CD4-positive, alpha-beta T cell treated with Interferon alpha-2 for 1 hour (primary cell): Measurements from ENCODE around the gene TRERF1.
"Not testable (repeated sequence)": the region's sequence is repeated elsewhere in the genome, so short reads cannot be mapped to it uniquely, and the experiment has no call there.

Experiments used
- DNase-seq, 2 donors: peaks; one replicate each; pipeline ENCODE4 v3.0.0-alpha.2; 2020 to 2022

TRERF1 gene

DNA sequence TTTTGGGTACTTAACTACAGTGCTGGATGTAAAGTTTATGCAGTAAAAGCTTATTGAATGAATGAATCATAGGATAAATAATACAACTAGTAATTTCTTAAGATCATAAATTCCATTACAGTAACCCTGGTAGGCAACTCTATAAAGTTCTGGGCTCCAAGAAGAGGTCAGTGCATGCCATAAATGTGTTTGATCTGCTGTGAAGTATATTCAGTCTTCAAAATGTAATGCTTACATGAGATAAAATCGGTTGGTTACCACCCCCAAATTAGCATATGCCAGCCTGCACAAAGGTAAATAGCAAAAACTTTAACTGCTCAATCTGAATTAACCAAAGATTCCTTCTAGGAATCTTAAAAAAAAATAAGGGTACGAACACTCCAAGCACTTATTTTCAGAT lies 244.2 kb downstream of the TRERF1 start:
- not testable (repeated sequence) for DNase-seq

DNA sequence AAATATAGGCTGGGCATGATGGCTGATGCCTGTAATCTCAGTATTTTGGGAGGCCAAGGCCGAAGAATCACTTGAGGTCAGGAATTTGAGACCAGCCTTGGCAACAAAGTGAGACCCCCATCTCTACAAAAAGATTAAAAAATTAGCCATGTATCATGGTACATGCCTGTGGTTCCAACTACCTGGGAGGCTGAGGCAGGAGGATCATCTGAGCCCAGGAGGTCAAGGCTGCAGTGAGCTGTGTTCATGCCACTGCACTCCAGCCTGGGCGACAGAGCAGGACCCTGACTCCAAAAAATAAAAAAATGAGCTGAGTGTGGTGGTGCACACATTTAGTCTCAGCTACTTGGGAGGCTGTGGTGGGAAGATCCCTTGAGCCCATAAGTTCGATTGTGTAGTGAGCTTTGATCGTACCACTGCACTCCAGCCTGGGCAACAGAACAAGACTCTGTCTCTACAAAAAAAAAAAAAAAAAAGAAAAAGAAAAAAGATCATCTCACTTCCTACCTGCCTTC lies 246.9 kb downstream of the TRERF1 start:
- no peak for DNase-seq

DNA sequence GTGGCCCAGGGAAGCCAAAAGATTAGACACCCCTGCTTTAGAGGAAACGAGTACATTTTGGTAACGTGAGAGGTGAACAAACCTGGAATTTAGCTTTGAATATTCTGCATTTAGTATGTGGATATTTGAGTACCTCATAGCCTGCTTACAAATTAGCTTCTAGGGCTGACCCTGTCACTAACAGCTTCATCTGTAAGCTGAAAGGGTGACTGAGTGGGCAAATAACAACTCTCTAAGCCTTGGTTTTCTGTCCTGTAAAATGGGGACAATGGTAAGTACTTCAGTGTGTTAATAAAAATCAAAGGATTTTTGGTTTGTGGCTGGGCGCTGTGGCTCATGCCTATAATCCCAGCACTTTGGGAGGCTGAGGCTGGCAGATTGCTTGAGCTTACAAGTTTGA lies 248.5 kb downstream of the TRERF1 start:
- no peak for DNase-seq

DNA sequence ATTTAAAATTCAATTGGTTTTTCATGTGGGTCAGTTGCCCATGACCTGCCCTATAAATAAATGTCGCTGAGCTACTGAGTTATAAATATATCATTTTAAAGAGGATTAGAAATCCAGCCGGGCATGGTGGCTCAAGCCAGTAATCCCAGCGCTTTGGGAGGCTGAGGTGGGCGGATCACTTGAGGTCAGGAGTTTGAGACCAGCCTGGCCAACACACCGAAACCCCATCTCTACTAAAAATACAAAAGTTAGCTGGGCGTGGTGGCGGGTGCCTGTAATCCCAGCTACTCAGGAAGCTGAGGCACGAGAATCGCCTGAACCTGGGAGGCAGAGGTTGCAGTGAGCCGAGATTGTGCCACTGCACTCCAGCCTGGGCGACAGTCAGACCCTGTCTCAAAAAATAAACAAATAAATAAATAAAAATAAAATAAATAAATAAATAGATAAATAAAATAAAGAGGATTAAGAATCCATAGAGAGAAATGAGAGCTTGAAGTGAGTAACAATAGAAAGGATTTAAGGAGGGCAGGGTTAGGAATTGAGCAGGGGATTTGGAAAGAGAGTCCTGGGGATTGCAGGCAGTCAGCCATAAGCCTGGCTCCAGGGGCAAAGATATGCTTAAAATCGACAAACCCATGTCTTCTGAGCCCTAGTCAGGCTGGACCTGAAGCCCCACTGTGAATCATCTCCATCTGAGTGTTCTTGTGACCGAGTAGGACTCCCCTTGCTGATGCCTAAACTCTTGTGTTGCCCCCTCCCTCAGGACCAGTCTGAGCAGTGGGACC lies 249.4 kb downstream of the TRERF1 start:
- DNase-seq = not testable (repeated sequence)

DNA sequence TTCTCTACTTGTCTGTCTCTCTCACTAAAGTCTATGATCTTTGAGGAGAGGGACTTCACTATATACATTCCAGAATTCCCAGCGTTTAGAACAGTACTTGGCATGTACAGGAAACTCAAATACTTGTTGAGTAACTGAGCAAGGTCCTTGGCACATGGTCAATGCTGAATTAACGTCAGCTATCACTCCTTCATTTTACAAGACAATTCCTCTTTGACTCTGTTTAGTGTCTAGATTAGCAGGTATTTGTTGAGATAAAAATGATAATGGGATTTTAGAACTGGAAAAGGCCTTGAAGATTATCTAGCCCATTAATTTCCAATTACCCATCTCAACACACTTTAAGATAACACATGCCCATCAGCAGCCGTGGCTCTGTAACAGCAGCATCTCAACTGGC lies 250.3 kb downstream of the TRERF1 start:
- no peak for DNase-seq

DNA sequence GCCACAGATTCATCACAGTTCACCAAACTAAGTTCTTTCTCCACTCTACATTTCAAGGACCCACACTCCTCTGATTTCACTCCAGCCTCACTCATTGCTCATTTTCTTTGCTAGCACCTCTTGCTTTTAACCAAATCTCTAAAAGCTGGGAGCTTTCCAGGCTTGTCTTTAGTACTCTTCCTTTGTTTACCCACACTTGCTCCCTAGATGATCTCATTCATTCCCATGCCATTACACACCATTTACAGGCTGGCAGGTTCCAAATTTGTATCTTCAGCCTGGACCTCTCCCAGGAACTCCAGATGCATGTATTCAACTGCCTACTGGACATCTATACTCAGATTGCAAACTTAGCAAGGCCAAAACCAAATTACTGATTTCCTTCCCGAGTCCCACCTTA lies 251.7 kb downstream of the TRERF1 start:
- no peak for DNase-seq

DNA sequence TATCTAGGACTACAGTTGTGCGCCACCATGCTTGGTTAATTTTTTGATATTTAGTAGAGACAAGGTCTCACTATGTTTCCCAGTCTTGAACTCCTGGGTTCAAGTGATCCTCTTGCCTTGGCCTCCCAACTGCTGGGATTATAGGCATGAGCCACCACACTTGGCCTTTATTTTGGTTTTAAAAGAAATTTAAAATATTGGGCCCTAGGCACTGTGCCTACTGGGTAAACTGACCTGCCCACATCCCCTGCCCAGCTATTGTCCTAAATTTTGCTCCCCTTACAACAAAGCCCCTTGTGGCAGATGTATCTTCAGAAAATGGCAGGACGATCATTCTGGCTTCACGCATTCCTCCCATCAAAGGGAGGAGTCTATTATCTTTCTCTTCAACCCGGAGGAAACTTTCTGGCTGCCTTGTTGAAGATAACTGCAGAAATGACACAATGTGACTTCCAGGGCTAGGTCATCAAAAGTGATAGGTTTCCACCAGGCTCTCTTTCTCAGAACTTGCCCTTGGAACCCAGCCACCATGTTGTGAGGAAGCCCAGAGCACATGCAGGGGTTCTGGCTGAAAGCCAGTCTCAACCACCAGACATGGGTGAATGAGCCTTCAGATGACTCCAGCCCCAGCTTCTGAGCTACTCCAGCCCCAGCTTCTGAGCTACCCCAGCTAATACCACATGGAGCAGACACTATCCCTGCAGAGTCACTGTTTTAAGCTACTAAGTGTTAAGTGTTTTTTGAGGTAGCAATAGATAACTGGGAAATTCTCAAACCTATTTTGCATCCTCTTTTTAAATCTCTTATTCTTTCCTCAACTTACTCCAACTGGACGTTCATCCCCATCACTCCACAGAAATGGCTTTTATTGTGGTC lies 252.4 kb downstream of the TRERF1 start:
- no peak for DNase-seq

DNA sequence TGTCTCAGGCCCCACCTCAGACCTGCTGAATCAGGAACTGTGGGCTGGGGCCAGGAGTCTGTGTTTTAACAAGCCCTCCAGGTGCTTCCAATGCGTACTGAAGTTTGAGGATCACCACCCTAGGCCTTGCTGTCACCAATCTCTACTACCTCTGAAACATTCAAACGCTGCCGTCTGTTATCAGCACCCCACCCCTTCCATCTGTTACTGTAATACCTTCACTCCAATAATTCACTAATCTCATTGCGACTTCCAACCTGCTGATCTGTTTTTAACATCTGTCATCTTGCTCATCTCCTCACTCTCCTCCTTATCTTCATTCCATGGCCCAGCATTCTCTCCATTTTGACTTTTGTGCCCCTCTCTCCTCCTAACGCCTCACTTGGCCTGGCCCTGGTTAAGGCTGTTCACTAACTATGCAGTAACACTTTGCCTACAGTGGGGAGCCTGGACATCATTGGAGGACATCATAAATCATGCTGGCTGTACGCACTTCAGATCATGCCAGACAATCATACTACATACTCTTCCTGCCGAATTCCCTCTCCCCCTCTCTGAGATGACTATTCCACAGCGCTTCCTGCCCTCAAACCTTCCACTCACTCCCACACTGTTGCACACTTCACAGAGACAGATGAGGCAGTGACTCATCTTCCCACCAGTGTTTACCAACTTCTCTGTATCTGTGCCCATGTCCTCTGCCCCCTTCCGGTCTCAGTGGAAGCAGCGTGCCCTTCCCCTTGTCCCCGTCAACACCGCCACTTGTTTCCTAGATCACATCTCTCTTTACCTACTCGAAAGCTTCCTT lies 254.0 kb downstream of the TRERF1 start:
- DNase-seq = peak in 1 of 2 donors; percentile 12

DNA sequence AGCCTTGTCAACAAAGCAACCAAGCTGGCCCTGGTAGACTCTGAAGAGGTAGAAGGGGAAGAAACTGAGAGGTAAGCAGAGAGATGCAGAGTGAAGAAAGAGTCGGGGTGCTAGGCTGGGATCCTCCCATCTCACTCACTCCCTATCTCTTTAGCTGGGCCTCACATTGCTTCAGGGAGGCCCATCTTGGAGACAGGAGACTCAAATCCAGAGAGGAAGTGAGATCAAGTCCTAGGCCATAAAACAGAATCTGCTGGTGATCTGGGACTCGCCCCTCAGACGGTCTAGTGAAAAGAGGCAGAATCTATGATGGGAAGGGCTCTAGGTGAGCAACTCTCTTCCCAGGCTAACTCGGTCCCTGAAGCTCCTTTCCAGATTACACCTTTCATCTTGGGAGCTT lies 256.3 kb downstream of the TRERF1 start:
- no peak for DNase-seq

DNA sequence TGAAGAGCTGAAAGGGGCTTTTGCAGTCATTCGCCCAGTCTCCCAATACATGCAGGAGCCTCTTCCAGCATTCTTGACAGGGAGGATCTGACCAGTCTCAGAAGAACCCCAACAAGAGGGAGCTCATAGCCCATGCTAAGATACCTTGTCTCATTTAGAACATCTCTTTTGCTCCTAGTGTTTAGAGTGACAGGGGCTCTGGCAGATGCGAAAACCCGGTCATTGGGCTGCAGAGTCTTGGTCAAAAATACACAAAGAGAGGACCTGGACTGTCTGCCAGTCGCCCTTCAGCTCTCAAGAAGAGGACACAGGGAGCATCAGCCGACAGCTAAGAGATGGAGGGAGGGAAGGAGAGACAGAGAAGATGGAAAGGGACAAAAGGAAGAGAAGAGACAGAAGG lies 257.7 kb downstream of the TRERF1 start:
- no peak for DNase-seq

DNA sequence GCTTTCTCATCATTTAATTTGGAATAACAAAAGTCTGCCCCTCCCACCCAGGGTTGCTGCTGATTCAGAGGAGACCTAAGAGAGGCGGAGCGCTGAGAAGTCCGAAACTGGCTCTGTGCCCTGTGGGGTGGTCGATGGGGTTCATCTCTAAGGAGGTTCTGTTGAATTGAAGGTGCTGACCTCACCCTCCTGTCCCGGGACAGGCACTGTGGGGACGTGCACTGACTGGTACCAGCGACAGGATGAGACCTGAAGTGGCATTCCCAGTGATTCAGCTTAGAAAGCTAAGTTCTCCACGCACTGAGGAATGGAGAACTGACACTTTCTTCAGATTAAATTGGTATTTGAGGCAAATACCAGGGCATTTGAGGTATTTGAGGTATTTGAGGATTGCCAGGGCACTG lies 258.2 kb downstream of the TRERF1 start:
- no peak for DNase-seq

DNA sequence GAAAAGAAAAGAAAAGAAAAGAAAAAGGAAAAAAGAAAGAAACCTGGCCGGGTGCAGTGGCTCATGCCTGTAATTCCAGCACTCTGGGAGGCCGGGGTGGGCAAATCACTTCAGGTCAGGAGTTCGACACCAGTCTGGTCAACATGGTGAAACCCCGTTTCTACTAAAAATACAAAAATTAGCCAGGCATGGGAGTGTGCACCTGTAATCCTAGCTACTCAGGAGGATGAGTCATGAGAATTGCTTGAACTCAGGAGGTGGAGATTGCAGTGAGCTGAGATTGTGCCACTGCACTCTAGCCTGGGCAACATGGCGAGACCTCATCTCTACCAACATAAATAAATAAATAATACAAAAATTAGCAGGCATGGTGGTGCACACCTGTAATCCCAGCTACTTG lies 259.3 kb downstream of the TRERF1 start:
- not testable (repeated sequence) for DNase-seq

DNA sequence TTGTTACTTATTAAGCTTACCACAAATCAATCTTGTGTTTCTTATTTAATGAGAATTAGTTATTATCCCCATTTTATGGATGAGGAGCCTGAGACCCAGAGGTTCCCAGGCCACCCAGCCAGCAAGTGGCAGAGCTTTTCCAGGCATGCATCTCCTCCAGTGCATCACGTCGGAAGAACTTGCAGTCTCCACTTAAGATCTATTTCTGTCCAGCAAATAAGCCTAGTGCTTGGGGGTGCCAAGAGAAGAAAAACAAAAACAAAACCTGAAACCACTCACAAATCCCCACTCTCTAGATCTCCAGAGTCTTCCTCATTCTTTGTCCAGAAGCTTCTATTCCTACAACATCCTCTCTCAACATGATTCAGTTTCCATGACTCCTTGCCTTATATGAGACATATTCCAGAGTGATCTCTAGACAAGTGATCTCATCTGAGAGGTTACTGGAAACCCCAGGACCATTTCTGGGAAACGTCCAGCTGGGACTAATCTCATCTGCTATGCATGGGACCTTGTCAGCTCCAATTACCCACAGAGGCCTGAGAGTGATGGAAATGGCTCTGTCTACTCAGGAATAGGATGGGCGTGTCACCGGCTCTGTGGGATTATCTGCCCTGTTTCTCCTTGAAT lies 261.1 kb downstream of the TRERF1 start:
- no peak for DNase-seq

DNA sequence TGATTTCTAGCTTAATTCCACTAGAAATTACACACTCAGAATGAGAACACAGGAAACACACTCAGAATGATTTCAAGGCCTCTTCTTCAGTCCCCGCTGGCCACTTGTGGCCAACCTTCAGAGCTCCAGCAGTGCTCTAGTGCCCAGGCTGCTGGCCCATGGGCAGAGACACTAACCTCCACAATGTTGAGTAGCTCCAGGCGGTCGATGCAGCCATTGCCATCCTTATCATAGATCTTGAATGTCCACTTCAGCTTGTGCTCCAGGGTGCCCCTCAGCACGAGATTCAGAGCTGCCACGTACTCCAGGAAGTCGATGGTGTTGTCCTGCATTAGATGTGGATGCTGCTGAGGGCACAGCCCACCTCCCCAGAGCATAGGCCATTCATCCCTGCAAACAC lies 263.3 kb downstream of the TRERF1 start:
- no peak for DNase-seq

DNA sequence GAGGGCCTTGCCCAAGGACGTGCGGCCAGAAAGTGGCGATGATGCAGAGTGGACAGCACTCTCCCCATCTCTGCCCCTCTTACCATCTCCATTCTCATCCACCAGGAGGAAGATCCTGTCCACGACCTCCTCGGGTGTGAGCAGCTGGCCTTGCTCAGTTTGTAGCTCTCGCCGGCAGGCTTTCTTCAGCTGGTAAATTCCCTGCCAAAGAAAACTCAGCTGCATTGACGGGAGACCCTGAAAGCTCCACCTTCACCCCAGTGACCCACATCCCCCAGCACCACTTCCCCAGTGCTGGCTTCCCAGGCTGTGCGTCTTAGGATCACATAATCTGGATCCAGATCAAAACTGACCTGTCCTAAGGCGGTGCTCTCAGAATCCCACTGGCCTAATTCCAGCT lies 266.1 kb downstream of the TRERF1 start:
- no peak for DNase-seq

DNA sequence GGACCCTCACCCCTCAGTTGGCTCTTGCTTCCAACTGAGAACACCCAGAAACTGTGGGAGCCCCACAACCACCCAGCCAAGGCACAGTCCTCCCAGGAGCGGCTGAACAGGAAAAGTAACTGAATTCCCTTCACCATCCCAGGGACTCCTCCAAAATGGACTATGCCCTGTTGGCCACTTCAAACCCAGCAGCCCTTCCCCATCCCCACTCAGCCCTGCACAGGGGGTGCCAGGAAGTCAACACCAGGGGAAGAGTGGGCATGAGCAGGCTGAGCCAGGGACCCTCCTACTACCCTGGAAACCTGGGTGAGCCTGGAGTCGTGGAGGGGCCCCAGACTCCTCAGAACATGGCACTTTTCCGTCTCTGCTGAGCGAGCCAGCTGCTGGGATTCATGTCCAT lies 267.3 kb downstream of the TRERF1 start:
- DNase-seq = no peak

DNA sequence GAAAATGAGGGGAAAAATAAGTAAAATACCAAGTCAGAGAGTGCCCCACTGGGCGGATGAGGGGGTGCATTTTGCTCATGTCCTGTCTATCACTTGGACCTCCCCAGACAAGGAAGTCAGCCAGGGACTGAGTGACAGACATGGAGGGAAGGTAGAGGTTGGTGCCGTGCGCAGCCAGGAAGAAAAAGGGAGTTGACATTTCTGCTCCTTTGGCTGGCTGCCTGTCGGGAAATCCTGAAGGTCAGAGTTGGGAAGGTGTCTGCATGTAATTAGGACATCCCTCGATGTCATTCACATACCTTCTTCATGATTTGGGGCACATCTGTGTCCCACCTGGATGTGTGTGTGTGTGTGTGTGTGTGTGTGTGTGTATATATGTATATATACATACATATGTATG lies 269.6 kb downstream of the TRERF1 start:
- no peak for DNase-seq

DNA sequence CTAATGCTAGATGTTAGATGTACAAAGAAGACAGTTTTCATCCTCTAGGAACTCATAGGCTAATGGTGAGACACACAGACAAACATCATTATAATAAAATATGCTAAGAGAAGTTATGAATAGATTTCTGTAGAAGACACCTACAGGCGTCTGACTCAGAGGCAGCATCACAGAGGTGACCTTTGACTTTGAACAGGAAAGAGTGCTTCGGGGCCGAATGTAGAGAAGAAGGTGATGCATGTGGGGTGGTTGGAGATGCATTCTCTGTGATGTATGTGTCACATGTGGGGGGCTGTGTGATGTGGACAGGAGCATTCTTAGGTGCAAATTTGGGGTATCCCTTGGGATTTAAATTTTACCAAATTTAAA lies 271.8 kb downstream of the TRERF1 start:
- DNase-seq = no peak

DNA sequence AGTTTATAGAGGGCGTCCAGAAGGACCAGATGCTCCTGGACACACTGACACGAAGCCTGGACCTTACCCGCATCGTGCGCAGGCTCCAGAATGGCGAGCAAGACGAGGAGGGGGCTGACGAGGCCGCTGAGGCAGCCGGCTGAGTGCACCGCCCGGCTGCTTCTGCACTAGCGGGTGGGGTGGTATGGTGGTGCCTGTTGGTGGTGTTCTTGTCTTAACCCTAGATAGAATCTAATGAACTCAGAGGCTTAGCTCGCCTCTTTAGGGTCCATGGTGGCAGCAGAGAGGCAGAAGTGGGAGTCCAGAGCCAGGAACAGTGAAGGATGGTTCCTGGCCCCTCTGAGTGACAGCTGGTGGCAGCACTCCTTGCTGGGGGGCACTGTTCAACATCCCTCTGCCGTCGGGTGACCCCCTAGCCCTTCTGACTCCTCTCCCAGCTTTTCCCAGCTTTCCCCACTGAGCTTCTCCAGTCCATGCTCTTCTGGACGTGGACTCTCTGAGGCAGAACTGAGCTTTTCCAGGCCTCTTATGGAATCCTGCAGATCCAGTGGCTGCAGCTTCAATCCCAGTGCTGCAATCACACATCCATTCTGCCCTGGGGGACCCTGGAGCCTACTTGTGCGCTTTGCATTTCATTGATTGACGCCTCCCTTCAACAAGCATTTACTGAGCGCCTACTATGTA lies 272.3 kb downstream of the TRERF1 start:
- no peak for DNase-seq

DNA sequence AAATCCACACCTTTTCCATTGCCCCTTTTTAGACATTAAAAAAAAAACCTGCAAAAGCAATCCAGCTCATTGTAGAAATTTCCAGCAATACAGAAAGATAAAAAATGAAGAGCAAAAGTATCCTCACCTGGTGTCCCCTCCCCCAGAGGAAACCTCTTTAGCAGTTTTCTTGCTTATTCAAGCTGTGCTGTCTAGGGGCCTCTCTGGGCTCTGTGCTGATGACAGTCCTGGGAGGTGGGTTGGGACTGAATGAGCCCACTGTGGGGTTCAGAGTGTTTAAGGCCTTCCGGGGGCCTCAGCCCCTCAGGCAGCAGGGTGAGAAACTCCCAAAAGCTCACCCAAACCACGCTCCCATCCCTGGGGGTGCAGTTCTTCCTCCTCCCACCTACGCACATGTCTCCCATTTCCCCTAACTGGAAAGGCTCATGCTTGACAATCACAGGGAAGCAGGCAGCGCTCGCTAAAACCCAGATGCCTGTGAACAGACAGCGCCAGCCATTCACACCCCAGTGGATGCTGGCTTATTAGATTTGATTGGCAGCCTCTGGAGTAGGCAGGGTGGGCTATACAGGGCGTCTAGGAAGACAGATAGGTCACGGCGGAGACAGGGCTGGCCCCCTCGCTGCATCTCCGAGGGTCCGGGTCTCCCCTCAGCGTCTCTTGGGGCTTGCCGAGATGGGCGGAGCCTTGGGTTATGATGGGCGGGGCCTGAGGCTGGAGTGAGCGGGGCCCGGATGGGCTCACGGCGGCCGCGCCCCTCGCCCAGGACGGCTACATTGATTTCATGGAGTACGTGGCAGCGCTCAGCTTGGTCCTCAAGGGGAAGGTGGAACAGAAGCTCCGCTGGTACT lies 274.0 kb downstream of the TRERF1 start:
- DNase-seq = peak in 1 of 2 donors; percentile 3

DNA sequence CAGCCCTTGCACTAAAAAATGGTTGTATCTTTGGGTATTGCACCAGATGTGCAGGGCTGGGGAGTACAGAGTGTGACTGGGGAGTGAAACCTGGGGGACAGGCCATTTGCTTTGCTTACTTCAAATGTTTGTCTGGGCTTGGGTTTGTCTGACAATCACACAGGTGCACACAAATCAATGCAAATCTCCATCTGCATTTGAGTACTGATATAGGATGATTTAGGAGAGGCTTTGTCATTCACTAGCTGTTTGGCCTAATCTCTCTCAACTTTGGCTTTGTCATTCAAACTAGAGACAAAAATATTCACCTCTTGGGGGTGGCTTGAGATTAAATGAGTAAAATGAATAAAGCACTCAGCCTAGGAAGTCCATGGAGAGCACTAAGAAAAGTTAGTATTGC lies 274.7 kb downstream of the TRERF1 start:
- no peak for DNase-seq
